Coronary artery (tissue), 2 donors: Measurements from ENCODE around the gene TGFB1.

Source experiments
- DNase-seq: peaks from one replicate; pipeline ENCODE4 v3.0.0-alpha.2; 2017; ENCODE audit warnings: low spot score
- H3K27ac ChIP-seq, 2 donors: fragments of 200-600 bp; sonication (generic); one replicate each; pipeline ENCODE4 v1.5.1; 2016 to 2019
- H3K4me3 ChIP-seq: fragments of 200-600 bp; sonication (generic); 2 replicates; pipeline ENCODE4 v1.5.1; 2016; ENCODE audit warnings: mild to moderate bottlenecking, moderate library complexity
- TF ChIP-seq, protein P1 (sequence below): fragments of 200-600 bp; sonication (generic); IDR thresholded peaks from one replicate; pipeline ENCODE4 v1.5.1; 2019; ENCODE audit warnings: antibody characterized with exemption

TGFB1 gene

DNA sequence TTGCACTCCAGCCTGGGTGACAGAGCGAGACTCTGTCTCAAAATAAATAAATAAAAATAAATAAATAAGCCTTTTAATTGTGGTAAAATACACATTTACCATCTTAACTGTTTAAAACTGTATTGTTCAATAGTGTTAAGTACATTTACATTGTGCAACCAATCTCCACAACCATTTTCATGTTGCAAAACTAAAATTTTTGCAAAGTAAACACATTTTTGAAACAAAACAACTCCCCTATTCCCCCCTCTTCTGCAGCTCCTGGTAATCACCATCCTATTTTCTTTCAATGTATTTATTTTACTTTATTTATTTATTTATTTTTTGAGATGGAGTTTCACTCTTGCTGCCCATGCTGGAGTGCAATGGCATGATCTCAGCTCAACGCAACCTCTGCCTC lies 16.0 kb upstream of the TGFB1 start:
- H3K4me3 ChIP-seq: no peak overlapping the region
- no peak for DNase-seq
- TF ChIP-seq, protein P1, sequence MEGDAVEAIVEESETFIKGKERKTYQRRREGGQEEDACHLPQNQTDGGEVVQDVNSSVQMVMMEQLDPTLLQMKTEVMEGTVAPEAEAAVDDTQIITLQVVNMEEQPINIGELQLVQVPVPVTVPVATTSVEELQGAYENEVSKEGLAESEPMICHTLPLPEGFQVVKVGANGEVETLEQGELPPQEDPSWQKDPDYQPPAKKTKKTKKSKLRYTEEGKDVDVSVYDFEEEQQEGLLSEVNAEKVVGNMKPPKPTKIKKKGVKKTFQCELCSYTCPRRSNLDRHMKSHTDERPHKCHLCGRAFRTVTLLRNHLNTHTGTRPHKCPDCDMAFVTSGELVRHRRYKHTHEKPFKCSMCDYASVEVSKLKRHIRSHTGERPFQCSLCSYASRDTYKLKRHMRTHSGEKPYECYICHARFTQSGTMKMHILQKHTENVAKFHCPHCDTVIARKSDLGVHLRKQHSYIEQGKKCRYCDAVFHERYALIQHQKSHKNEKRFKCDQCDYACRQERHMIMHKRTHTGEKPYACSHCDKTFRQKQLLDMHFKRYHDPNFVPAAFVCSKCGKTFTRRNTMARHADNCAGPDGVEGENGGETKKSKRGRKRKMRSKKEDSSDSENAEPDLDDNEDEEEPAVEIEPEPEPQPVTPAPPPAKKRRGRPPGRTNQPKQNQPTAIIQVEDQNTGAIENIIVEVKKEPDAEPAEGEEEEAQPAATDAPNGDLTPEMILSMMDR: no peak
- H3K27ac ChIP-seq: no peak overlapping the region

DNA sequence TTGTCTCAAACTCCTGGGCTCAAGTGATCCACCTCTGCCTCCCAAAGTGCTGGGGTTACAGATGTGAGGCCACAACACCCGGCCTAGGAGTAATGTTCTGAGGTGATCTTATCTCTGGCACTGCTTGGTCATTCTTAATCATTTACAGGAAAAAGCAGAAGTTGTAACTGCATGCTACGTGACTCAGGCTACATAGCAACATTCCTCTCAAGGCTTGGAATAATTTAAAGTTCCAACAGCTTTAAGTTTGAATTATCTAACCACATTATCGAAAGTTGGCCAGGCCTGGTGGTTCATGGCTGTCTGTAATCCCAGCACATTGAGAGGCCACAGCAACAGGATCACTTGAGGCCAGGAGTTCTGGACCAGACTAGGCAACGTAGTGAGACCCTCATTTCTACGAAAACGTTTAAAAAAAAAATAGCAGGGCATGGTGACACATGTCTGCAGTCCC lies 14.2 kb upstream of the TGFB1 start:
- Histone ChIP-seq H3K4me3 (no peak overlapping the region), H3K27ac (no peak overlapping the region)
- TF ChIP-seq, protein P1: no peak
- no peak for DNase-seq

- DNase-seq: no peak
- no peak overlapping the region for H3K27ac ChIP-seq
- TF ChIP-seq, protein P1: no peak
- H3K4me3 ChIP-seq: no peak overlapping the region
These were observed 12.4 kb upstream of the TGFB1 start for GRCh38 chr19:41366089-41366488.

DNA sequence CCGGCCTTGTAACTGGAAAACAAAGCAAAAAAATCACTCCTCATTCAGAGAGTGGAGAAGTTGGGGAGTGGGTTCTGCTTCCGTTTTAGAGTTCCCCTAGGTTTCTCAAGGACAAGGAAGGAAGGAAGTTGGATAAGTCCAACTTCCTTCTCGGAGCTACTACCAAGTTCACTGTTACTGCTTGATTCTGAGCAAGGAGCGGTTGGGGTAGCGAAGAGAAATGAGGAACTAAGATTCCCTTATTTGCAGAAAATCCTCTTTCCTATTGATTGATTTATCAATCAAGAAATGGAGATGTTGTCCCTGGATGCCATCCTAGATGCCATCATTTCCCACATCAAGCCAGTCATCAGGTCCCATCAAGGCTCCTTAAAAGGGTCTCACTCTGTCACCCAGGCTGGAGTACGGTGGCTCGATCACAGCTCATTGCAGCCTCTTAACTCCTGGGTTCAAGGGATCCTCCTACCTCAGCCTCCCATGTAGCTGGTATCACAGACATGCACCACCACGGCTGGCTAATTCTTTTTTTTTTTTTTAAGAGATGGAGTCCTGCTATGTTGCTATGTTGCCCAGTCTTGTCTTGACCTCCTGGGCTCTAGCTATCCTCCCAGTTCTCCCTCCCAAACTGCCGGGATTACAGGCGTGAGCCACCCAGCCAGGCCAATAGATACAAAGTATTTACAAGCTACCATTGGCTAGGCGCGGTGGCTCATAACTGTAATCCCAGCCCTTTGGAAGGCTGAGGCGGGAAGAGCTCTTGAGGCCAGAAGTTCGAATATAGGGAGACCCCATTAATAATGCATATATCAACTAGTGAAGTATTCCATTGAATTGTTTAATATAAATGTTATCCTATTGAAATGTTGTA lies 11.0 kb upstream of the TGFB1 start:
- DNase-seq: no peak
- TF ChIP-seq, protein P1: no peak
- peak overlapping the region; percentile 98 to 99 for H3K27ac ChIP-seq
- peak overlapping the region; percentile 86 for H3K4me3 ChIP-seq

DNA sequence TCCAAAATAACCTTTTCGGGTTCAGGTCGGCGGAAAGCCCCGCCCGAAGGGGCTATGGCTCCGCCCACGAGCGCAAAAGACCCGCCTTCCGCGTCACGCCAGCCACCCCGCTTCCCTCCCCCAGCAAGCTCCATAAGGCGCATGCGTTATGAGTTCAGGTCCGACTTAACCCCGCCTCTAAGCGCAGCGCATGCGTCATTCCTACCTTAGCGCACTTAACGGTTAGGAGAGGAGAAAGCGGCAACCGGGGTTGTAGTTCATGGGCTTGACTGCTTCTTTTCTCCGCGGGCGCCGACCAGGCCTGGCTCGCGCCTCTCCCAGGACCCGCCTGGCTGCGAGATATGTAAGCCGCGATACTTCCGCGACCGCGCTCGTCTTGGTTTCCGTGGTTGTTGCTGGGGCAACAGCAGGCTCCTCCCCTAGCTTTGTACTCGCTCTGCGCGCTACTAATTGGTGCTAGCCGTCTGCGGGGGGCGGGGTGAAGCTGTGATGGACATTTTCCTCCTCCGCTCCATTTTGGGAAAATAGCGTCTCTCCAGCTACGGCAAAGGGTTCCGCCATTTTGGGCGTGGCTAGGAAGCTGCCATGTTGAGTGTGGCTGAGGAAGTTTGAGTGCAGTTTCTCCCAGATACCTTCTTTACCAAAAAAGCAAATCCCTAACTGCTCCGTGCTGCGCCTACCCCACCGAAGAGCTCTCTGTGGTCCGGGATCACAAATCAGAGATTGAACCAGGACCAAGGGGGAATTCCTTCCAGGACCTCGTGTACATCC lies 10.2 kb upstream of the TGFB1 start, which contains the start of gene B9D2:
Gene B9D2 (minus strand): TSS at position 397 of the 771 bp plus-strand sequence. CDS start 630 bp downstream, outside the sequence.
- TF ChIP-seq, protein P1: no peak
- Histone ChIP-seq H3K4me3 (peak within 1 kb of the TSS; percentile 86), H3K27ac (peak within 1 kb of the TSS; percentile 98 to 99)
- peak; percentile 98 for DNase-seq

DNA sequence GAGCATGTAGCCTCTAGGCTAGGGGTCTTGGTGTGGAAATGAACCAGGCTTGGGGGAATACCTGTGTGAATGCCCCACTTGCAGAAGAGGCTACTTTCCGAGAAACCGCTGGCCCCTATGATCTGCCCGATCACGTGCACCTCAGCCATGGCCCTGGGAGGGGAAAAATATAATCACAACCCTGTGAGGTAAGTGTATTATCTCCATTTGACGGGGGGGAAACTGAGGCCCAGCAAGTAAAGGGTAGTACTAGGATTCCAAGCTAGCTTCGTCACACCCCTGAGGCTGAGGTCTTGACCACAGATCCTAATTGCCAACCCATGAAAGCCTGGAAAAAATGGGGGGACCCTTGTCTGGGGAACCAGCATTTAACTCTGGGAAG lies 9.6 kb upstream of the TGFB1 start:
- peak overlapping the region; percentile 98 to 99 for H3K27ac ChIP-seq
- TF ChIP-seq, protein P1: no peak
- H3K4me3 ChIP-seq: peak overlapping the region; percentile 86
- no peak for DNase-seq
